Neural progenitor cell (in vitro differentiated cells): ENCODE measurements around the gene DNMT3A.

ENCODE experiments used
- EZH2 ChIP-seq: fragments of 200-600 bp; sonication (generic); IDR thresholded peaks from 2 replicates; pipeline ENCODE4 v1.6.1; 2017; ENCODE audit warnings: antibody characterized with exemption, mild to moderate bottlenecking, moderate library complexity
- EZH2phosphoT487 ChIP-seq: fragments of 200-600 bp; sonication (generic); IDR thresholded peaks from 2 replicates; pipeline ENCODE4 v1.6.1; 2017; ENCODE audit warnings: antibody characterized with exemption
- TF ChIP-seq, protein P1 (sequence below): fragments of 200-600 bp; sonication (generic); IDR thresholded peaks from 2 replicates; pipeline ENCODE4 v1.5.1; 2017; ENCODE audit warnings: antibody characterized with exemption, mild to moderate bottlenecking

GRCh38 chr2:25265802-25266201 lies 75.9 kb downstream of the DNMT3A start:
- TF ChIP-seq, protein P1, sequence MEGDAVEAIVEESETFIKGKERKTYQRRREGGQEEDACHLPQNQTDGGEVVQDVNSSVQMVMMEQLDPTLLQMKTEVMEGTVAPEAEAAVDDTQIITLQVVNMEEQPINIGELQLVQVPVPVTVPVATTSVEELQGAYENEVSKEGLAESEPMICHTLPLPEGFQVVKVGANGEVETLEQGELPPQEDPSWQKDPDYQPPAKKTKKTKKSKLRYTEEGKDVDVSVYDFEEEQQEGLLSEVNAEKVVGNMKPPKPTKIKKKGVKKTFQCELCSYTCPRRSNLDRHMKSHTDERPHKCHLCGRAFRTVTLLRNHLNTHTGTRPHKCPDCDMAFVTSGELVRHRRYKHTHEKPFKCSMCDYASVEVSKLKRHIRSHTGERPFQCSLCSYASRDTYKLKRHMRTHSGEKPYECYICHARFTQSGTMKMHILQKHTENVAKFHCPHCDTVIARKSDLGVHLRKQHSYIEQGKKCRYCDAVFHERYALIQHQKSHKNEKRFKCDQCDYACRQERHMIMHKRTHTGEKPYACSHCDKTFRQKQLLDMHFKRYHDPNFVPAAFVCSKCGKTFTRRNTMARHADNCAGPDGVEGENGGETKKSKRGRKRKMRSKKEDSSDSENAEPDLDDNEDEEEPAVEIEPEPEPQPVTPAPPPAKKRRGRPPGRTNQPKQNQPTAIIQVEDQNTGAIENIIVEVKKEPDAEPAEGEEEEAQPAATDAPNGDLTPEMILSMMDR: no peak
- TF ChIP-seq EZH2phosphoT487: no peak
- no peak for TF ChIP-seq EZH2
